ENCODE data around the gene GNA14. TPM values are rescaled to one million over a fixed set of nuclear protein-coding genes. Genes with fewer than 3 reads are reported as not detected.

The GNA14 gene
- total and polyA plus RNA-seq, 12 donors: 0.75 to 4.8 (median 1.7) TPM

DNA sequence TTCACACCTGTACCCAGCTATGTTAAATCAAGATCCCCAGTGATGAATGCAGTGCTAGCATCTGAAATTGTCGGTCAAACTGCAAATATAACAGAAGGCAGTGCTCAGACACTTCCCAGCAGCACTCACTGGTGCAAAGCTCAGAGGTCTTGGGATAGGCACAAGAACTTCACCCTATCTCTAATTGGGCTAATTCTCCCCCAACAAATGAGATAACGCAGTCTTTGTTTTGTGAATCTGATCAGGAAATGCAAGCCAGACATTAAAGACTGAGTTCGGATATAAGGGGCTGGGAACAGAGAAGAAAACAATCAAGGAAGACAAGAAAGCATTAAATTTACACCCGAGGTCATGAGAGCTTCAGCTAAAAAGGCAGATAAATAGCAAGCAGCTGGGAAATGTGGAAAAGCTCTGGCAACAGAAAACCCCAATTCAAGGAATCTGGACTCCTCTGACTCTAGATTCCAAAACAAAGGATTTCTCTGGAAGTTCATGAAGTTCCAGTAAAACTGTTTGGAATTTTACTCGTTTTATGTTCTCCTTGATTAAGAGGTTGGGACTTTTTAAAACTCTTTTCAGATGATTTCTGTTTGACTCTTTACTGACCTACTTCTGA, 65.1 kb downstream of the GNA14 start:
- WGBS, 2 donors: 38 to 47% methylated on average over 5 of the region's 5 CpGs
- H3K4me1 ChIP-seq: peaks cover 0 to 25% (median 10%) of the 10 kb centered on the region in 9 donors
- no peaks in the 10 kb centered on the region for H3K36me3 ChIP-seq
- DNase-seq (no peak), ATAC-seq (peak in 1 of 8 donors; percentile 52)
- no peaks in the 10 kb centered on the region for H3K9me3 ChIP-seq
- intact Hi-C loops (cut with DNase I): no loop called here
- TF ChIP-seq, protein P1, sequence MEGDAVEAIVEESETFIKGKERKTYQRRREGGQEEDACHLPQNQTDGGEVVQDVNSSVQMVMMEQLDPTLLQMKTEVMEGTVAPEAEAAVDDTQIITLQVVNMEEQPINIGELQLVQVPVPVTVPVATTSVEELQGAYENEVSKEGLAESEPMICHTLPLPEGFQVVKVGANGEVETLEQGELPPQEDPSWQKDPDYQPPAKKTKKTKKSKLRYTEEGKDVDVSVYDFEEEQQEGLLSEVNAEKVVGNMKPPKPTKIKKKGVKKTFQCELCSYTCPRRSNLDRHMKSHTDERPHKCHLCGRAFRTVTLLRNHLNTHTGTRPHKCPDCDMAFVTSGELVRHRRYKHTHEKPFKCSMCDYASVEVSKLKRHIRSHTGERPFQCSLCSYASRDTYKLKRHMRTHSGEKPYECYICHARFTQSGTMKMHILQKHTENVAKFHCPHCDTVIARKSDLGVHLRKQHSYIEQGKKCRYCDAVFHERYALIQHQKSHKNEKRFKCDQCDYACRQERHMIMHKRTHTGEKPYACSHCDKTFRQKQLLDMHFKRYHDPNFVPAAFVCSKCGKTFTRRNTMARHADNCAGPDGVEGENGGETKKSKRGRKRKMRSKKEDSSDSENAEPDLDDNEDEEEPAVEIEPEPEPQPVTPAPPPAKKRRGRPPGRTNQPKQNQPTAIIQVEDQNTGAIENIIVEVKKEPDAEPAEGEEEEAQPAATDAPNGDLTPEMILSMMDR (IDR thresholded peaks at IDR 0.05): no peak
- H3K4me3 ChIP-seq: no peak overlapping the region
- H3K27ac ChIP-seq: peak overlapping the region in 3 of 10 donors; percentile 11 to 33 (median 31)
- H3K27me3 ChIP-seq: no peaks in the 10 kb centered on the region

DNA sequence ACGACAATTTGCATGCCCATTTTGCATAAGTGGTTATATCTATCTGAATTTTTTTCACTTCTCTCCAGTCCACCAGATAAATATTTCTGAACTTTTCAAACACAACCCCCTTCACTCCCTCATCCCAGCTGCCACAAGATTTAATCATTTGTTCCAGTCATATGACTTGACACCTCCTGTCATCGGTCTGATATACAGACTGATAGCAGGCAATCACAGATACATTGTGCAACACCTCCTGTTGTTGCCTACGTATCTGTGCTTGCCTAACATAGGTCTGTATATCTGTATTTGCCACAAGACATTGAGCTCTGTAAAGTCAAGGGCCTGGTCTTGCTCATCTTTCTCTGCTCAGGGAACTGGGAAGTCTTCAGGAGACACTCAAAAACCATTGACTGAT, 65.6 kb downstream of the GNA14 start:
- WGBS, 2 donors: 64 to 77% methylated on average over 3 of the region's 3 CpGs
- intact Hi-C loops (cut with DNase I): no loop called here
- Histone ChIP-seq H3K27me3 (no peaks in the 10 kb centered on the region), H3K9me3 (no peaks in the 10 kb centered on the region), H3K4me3 (no peak overlapping the region), H3K27ac (no peak overlapping the region), H3K36me3 (no peaks in the 10 kb centered on the region), H3K4me1 (peaks cover 0 to 20% (median 8%) of the 10 kb centered on the region in 9 donors)
- DNase-seq (no peak), ATAC-seq (no peak)
- TF ChIP-seq, protein P1 (IDR thresholded peaks at IDR 0.05): no peak

DNA sequence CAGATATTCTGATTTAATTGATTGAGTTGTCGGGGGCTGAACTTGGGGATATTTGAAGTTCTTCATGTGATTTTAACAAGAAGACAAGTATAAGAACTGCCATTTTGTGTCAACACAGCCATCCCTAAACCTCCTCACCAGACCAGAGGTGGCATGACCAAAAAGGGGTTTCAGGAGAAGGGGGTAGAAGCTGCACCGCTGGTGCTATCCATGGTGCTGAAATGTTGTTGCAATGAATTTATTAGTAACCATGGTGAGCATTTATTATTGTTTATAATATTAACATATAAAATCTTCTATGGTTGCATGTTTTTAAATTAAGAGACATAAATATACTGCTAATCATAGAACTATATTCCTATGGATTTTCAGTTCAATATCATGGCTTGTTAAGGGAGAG, 72.3 kb downstream of the GNA14 start:
- Histone ChIP-seq H3K27me3 (no peaks in the 10 kb centered on the region), H3K9me3 (no peaks in the 10 kb centered on the region), H3K4me3 (no peak overlapping the region), H3K4me1 (no peaks in the 10 kb centered on the region), H3K27ac (no peak overlapping the region), H3K36me3 (no peaks in the 10 kb centered on the region)
- ATAC-seq (no peak), DNase-seq (no peak)
- TF ChIP-seq, protein P1 (IDR thresholded peaks at IDR 0.05): no peak
- WGBS, 2 donors: 53 to 59% methylated on average over 2 of the region's 2 CpGs
- intact Hi-C loops (cut with DNase I): no loop called here

DNA sequence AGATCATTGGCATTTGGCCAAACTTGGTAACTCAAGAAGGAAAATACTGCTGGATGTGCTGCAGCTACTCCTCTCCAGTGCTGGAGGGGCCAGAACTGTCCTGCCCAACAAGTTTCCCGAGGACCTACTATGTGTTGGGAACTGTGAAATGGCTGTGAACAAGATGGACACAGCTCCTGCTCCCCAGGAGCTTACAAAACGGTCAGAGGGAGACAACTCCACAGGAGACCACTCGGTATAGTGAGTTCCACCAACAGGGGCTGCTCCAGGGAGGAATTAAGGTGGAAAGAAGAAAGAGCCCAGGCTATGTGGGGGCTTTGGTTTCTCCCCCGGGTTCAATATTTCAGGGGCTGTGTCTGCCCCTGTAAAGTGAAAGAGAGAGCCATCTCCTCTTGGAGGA, 78.8 kb downstream of the GNA14 start:
- intact Hi-C loops (cut with DNase I): no loop called here
- H3K4me3 ChIP-seq: no peak overlapping the region
- no peaks in the 10 kb centered on the region for H3K27me3 ChIP-seq
- H3K27ac ChIP-seq: no peak overlapping the region
- H3K9me3 ChIP-seq: no peaks in the 10 kb centered on the region
- ATAC-seq (no peak), DNase-seq (no peak)
- no peaks in the 10 kb centered on the region for H3K4me1 ChIP-seq
- WGBS, 2 donors: 58 to 67% methylated on average over 4 of the region's 4 CpGs
- TF ChIP-seq, protein P1 (IDR thresholded peaks at IDR 0.05): no peak
- no peaks in the 10 kb centered on the region for H3K36me3 ChIP-seq
